ENCODE data around the gene UBXN7. TPM values are rescaled to one million over a fixed set of nuclear protein-coding genes. Genes with fewer than 3 reads are reported as not detected.

The UBXN7 gene
- total RNA-seq, 1 donor from 2014 or later: 82.7 TPM

- DNase-seq (ENCODE audit: low read depth, low spot score): no peak
- H3K27me3 Mint-ChIP-seq (ENCODE audit: low read depth): no peaks in the 10 kb centered on the region
- no peak overlapping the region for H3K27ac Mint-ChIP-seq (ENCODE audit: unreplicated experiment)
- TF ChIP-seq CTCF (conservative IDR thresholded peaks at IDR 0.05): no peak
- H3K4me3 Mint-ChIP-seq: no peak overlapping the region
- H3K36me3 Mint-ChIP-seq (ENCODE audit: low read depth): peaks cover 3% of the 10 kb centered on the region
- no peaks in the 10 kb centered on the region for H3K4me1 Mint-ChIP-seq
- no peaks in the 10 kb centered on the region for H3K9me3 Mint-ChIP-seq
Measured at GRCh38 chr3:196298521-196298920, 133.7 kb downstream of the UBXN7 start.

Other genes with a start within 250 kb of the UBXN7 start
- not detected in 2 replicates for gene ZDHHC19, start 221.0 kb downstream of the UBXN7 start, total RNA-seq
- not detected in 2 replicates for gene SLC51A, start 215.9 kb downstream of the UBXN7 start, total RNA-seq
- gene PCYT1A, start 144.7 kb downstream of the UBXN7 start, total RNA-seq: 30.2 and 31.0 TPM in 2 replicates
- gene DYNLT2B, start 114.2 kb downstream of the UBXN7 start, total RNA-seq: 42.9 and 44.1 TPM in 2 replicates
- not detected in 2 replicates for gene TM4SF19, start 94.0 kb downstream of the UBXN7 start, total RNA-seq
- gene RNF168, start 71.3 kb upstream of the UBXN7 start, total RNA-seq: 40.7 and 44.6 TPM in 2 replicates
- not detected in 2 replicates for gene SMCO1, start 82.9 kb upstream of the UBXN7 start, total RNA-seq
- 13.4 and 16.1 TPM in 2 replicates for gene WDR53, start 136.1 kb upstream of the UBXN7 start, total RNA-seq
- gene FBXO45, start 136.2 kb upstream of the UBXN7 start, total RNA-seq: 16.9 and 17.9 TPM in 2 replicates
- gene NRROS, start 207.3 kb upstream of the UBXN7 start, total RNA-seq: 0.52 and 1.5 TPM in 2 replicates